ENCODE data around the gene ZNRF2.

ZNRF2 gene

DNA sequence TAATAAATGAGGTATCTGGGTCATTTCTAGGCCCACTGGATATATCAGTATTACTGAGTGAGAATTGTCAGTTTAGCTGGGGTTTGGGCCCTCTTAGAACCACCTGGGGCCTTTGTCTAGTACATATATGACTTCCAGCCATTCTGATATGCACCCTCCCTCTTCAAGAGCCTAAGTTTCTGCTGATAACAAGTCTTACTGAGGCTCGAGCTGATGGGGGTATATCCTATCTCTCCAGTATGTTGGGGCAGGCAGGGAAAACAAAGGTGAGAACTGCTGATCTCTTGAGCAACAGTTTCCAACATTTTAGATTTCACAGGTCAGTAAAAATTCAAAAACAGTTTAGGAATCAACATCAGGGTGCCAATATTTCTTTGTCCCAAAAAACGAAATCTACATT is 10.8 kb upstream of the ZNRF2 start:
- TF ChIP-seq, protein P1, sequence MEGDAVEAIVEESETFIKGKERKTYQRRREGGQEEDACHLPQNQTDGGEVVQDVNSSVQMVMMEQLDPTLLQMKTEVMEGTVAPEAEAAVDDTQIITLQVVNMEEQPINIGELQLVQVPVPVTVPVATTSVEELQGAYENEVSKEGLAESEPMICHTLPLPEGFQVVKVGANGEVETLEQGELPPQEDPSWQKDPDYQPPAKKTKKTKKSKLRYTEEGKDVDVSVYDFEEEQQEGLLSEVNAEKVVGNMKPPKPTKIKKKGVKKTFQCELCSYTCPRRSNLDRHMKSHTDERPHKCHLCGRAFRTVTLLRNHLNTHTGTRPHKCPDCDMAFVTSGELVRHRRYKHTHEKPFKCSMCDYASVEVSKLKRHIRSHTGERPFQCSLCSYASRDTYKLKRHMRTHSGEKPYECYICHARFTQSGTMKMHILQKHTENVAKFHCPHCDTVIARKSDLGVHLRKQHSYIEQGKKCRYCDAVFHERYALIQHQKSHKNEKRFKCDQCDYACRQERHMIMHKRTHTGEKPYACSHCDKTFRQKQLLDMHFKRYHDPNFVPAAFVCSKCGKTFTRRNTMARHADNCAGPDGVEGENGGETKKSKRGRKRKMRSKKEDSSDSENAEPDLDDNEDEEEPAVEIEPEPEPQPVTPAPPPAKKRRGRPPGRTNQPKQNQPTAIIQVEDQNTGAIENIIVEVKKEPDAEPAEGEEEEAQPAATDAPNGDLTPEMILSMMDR (IDR thresholded peaks at IDR 0.05; ENCODE audit: low read depth, low read length): no peak
- no peak overlapping the region for H3K4me3 ChIP-seq (ENCODE audit: low read depth, low read length)

GRCh38 chr7:30274641-30275040 is 9.8 kb upstream of the ZNRF2 start:
- TF ChIP-seq, protein P1 (IDR thresholded peaks at IDR 0.05; ENCODE audit: low read depth, low read length): no peak
- H3K4me3 ChIP-seq (ENCODE audit: low read depth, low read length): no peak overlapping the region

- H3K4me3 ChIP-seq (ENCODE audit: low read depth, low read length): no peak overlapping the region
These were observed 8.0 kb upstream of the ZNRF2 start for GRCh38 chr7:30276203-30276900.

GRCh38 chr7:30278376-30278775 is 6.0 kb upstream of the ZNRF2 start:
- TF ChIP-seq, protein P1 (IDR thresholded peaks at IDR 0.05; ENCODE audit: low read depth, low read length): no peak
- H3K4me3 ChIP-seq (ENCODE audit: low read depth, low read length): no peak overlapping the region

More at GRCh38 chr7:30276203-30276900, 8.0 kb upstream of the ZNRF2 start:
- TF ChIP-seq, protein P1 (IDR thresholded peaks at IDR 0.05; ENCODE audit: low read depth, low read length): peak; percentile 73

DNA sequence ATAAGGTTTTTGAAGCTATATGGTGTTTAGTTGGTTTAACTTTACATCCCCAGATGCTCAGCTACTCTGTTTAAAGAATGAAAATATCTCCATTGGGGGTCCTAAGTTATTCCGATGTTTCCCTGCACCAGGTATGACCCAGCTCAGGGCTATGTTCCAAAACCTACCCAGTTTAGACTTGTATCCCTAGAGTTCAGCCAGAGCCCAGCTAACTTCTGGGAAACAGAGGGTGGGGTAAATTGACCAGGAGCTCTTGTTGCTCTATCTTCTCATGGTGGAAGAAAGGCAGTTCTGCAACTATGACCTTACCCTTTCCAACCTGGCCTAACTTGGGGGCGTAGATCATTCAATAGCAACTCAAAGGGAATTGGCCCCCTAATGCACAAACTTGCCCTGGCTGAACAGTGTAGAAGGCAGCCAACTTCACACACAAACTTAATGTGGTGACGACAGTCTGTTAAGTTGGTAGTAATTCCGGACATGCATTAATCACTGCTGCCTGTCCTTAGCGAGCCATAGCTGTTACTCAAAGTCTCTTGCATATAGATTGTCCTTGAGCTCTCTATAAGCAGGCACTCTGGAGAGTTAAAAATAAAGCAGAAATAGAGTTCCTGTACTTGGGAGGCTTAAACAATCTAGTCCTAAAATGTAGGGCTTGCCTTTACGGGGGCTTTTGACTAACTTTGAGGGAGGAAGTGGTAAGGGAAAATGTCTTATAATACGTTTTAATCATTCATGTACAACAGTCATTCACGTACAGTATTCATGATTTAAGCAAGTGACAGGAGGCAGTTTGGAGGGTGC is 5.3 kb upstream of the ZNRF2 start:
- no peak overlapping the region for H3K4me3 ChIP-seq (ENCODE audit: low read depth, low read length)

DNA sequence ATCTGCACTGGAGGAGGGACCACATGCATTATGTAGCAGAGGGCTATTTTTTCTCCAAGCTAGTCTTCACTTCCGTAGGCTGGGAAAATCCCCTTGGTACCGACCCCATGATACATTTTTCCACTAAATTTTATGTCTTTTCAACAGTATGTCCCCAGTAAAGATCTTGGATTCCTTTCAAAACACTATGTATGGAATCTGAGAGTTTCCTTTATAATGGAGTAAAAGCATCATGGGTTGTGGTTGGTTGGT is 4.8 kb upstream of the ZNRF2 start:
- TF ChIP-seq, protein P1 (IDR thresholded peaks at IDR 0.05; ENCODE audit: low read depth, low read length): no peak
- H3K4me3 ChIP-seq (ENCODE audit: low read depth, low read length): no peak overlapping the region

More for the DNA sequence above, 5.3 kb upstream of the ZNRF2 start:
- TF ChIP-seq, protein P1 (IDR thresholded peaks at IDR 0.05; ENCODE audit: low read depth, low read length): no peak

GRCh38 chr7:30280631-30281030 is 3.8 kb upstream of the ZNRF2 start:
- no peak overlapping the region for H3K4me3 ChIP-seq (ENCODE audit: low read depth, low read length)
- TF ChIP-seq, protein P1 (IDR thresholded peaks at IDR 0.05; ENCODE audit: low read depth, low read length): no peak

Measured in WI38 (cell line).